GM19467 (cell line): ENCODE data around the gene POLR1F.

ENCODE experiments used
- ATAC-seq: cut with Tn5 transposase; IDR thresholded peaks from one replicate; pipeline ENCODE4 v1.9.1; 2021; ENCODE audit warnings: mild to moderate bottlenecking, moderate library complexity; ENCODE audit not compliant: unreplicated experiment

The POLR1F gene

GRCh38 chr7:19675816-19676215 lies 33.0 kb downstream of the POLR1F start:
- ATAC-seq: no peak

DNA sequence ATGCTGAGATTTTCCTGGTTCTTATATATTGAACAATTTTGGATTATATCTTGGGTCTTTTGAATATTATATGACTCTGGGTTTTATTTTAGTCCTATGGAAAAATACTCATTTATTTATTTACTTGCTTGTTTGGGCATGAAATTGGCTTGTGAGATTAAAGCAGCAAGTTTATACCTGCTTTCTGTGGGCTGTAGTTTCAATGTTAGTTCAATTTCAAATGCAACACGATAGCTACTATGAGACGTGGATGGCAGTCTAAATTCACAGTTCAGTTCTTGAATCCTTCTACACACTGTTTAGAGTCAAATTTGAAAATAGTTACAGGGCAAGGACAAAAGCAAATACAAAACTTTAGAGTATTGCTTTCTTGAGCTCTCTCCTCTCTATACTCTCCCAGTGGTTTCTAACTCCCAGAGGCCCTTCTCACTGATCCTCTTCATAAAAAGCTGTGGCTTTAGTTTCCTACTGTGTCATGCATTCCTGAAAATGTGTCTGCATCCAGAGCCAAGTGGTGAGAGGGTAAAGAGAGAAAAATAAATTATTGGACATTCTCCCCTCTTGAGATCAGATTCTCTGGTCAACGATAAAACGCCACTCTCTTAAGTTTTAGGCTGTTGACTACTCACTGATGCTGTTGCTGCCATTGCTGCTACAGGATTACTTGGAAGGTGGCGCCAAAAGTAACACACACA lies 34.4 kb downstream of the POLR1F start:
- no peak for ATAC-seq

DNA sequence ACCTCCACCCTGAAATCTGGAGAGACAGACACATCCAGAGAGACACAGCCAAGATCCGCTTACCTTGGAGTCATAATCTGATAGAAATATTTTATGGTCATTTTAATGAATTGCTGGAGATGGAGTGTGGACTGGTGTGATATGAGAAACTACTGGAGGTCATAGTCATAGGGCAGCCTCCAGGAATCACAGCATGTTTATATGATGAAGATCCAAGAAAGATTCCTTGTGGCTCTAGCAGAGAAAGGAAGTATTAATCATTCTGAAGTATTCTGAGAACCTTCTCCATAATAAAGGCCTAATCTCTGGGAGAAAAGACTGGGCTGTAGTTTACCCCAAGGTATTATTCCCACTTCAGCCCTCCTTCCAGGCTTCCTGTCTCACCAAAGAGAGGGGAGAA lies 38.0 kb downstream of the POLR1F start:
- no peak for ATAC-seq

DNA sequence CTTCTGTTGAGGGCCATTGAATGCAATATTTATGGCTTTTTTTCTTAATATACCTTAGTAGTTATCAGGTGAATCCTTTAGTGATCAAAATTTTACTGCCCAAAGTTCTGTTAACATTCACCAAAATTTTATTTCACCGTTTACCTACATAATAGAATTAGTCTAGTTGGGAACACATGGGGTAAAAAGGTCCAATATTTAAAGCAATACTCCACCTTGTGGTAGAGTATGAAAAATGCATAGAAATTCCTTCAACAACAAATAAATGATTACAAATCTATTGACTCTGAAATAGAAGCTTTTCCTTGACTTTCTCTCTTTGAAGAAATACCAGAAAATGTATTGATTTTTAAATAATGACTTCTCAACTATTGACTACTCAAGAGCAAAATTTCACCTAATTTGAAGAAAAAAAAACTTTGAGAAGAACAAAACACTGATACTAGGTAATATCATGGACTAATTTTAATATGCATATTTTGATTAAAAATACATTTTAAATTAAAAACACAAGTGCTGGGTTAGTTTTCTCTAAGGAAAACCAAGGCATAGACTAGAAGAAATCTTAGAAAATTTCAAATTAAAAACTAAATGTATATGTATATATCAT lies 43.3 kb downstream of the POLR1F start:
- ATAC-seq: no peak

DNA sequence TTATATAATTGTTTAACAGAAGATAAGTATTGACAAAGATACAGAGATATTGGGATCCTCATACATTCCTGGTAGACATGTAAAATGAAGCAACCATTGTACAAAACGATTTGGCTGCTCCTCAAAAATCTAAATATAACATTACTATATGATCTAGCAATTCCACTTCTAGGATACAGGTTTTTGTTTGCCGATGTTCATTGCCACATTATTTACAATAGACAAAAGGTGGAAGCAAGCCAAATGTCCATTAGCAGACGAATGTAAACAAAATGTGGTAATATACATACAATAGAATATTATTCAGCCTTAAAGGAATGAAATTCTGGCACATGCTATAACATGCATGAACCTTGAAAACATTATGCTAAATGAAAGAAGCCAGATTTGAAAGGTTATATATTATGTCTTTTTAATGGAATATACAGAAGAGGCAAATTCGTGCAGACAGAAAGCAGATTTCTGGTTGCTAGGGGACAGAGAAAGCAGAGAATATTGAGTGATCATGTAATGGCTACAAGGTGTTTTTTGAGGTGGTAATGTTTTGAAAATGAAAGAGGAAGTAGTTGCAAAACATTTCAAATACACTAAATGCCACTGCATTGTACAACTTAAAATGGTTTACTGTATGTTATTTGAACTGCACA lies 44.9 kb downstream of the POLR1F start:
- peak; percentile 92 for ATAC-seq

- ATAC-seq: no peak
Measured at GRCh38 chr7:19648791-19649190, 60.0 kb downstream of the POLR1F start.
